ENCODE data around the gene MLST8.

The MLST8 gene

GRCh38 chr16:2167068-2167638, 38.1 kb upstream of the MLST8 start:
- no peaks in the 10 kb centered on the region for H3K4me1 ChIP-seq (ENCODE audit: insufficient read depth, low read length)
- ATAC-seq (ENCODE audit: insufficient read depth, low read depth) (no peak), DNase-seq (no peak)
- peaks cover 31% of the 10 kb centered on the region for H4K20me1 ChIP-seq (ENCODE audit: insufficient read depth, low read length)
- H3K4me3 ChIP-seq (ENCODE audit: low read depth in 1 of 2, low read length in 2 of 2): no peak overlapping the region
- no peak overlapping the region for H3K27ac ChIP-seq (ENCODE audit: low read length)
- H3K79me2 ChIP-seq (ENCODE audit: insufficient read depth, low read length): peaks cover 37% of the 10 kb centered on the region
- no peaks in the 10 kb centered on the region for H3K27me3 ChIP-seq (ENCODE audit: insufficient read depth, low read length, poor library complexity)
- no peak overlapping the region for H3K9ac ChIP-seq (ENCODE audit: low read depth, low read length)
- H3K36me3 ChIP-seq (ENCODE audit: insufficient read depth, low read length): peaks cover 75% of the 10 kb centered on the region
- no peak overlapping the region for H3K4me2 ChIP-seq (ENCODE audit: insufficient read depth, low read length)
- TF ChIP-seq EZH2 (IDR thresholded peaks at IDR 0.05; ENCODE audit: borderline replicate concordance, low read depth, low read length, severe bottlenecking) (no peak), CTCF (IDR thresholded peaks at IDR 0.05; ENCODE audit: borderline replicate concordance, extremely low read depth, low read length, poor library complexity, severe bottlenecking) (no peak)
- H3K9me3 ChIP-seq (ENCODE audit: insufficient read depth, low read length, severe bottlenecking): peaks cover 11% of the 10 kb centered on the region
- H2AFZ ChIP-seq (ENCODE audit: low read depth, low read length): no peak overlapping the region

- H3K9ac ChIP-seq (ENCODE audit: low read depth, low read length): no peak overlapping the region
These were observed 35.2 kb upstream of the MLST8 start for GRCh38 chr16:2170080-2170479.

GRCh38 chr16:2170587-2171435, 34.4 kb upstream of the MLST8 start:
- Histone ChIP-seq H3K36me3 (ENCODE audit: insufficient read depth, low read length) (peaks cover 92% of the 10 kb centered on the region), H3K27ac (ENCODE audit: low read length) (no peak overlapping the region), H3K4me3 (ENCODE audit: low read depth in 1 of 2, low read length in 2 of 2) (no peak overlapping the region), H4K20me1 (ENCODE audit: insufficient read depth, low read length) (peaks cover 17% of the 10 kb centered on the region), H3K79me2 (ENCODE audit: insufficient read depth, low read length) (peaks cover 8% of the 10 kb centered on the region; the same call in 1 of the 2 replicates), H3K9me3 (ENCODE audit: insufficient read depth, low read length, severe bottlenecking) (no peaks in the 10 kb centered on the region), H3K9ac (ENCODE audit: low read depth, low read length) (no peak overlapping the region), H3K27me3 (ENCODE audit: insufficient read depth, low read length, poor library complexity) (no peaks in the 10 kb centered on the region), H3K4me2 (ENCODE audit: insufficient read depth, low read length) (no peak overlapping the region), H2AFZ (ENCODE audit: low read depth, low read length) (no peak overlapping the region), H3K4me1 (ENCODE audit: insufficient read depth, low read length) (no peaks in the 10 kb centered on the region)
- TF ChIP-seq EZH2 (IDR thresholded peaks at IDR 0.05; ENCODE audit: borderline replicate concordance, low read depth, low read length, severe bottlenecking) (no peak), CTCF (IDR thresholded peaks at IDR 0.05; ENCODE audit: borderline replicate concordance, extremely low read depth, low read length, poor library complexity, severe bottlenecking) (no peak)
- 0 out of 3 replicates have a peak, but pooled peaks have one; percentile 5 for ATAC-seq (ENCODE audit: insufficient read depth, low read depth)
- no peak for DNase-seq

More at GRCh38 chr16:2170080-2170479, 35.2 kb upstream of the MLST8 start:
- Histone ChIP-seq H3K4me2 (ENCODE audit: insufficient read depth, low read length) (no peak overlapping the region), H3K79me2 (ENCODE audit: insufficient read depth, low read length) (peaks cover 14% of the 10 kb centered on the region; the same call in 1 of the 2 replicates), H3K4me1 (ENCODE audit: insufficient read depth, low read length) (no peaks in the 10 kb centered on the region), H3K27ac (ENCODE audit: low read length) (no peak overlapping the region), H3K9me3 (ENCODE audit: insufficient read depth, low read length, severe bottlenecking) (no peaks in the 10 kb centered on the region), H3K36me3 (ENCODE audit: insufficient read depth, low read length) (peaks cover 91% of the 10 kb centered on the region), H4K20me1 (ENCODE audit: insufficient read depth, low read length) (peaks cover 17% of the 10 kb centered on the region), H3K27me3 (ENCODE audit: insufficient read depth, low read length, poor library complexity) (no peaks in the 10 kb centered on the region), H2AFZ (ENCODE audit: low read depth, low read length) (no peak overlapping the region), H3K4me3 (ENCODE audit: low read depth in 1 of 2, low read length in 2 of 2) (no peak overlapping the region)
- DNase-seq (no peak), ATAC-seq (ENCODE audit: insufficient read depth, low read depth) (no peak)
- TF ChIP-seq CTCF (IDR thresholded peaks at IDR 0.05; ENCODE audit: borderline replicate concordance, extremely low read depth, low read length, poor library complexity, severe bottlenecking): no peak
- TF ChIP-seq EZH2 (IDR thresholded peaks at IDR 0.05; ENCODE audit: borderline replicate concordance, low read depth, low read length, severe bottlenecking): no peak

All from DND-41 (cell line).